Activated naive CD4-positive, alpha-beta T cell treated with anti-CD3 and anti-CD28 coated beads for 36 hours (primary cell): ENCODE results near the gene ASCC2. TPM values are rescaled to one million over a fixed set of nuclear protein-coding genes. Genes with fewer than 3 reads are reported as not detected.
"Not testable (repeated sequence)": the region's sequence is repeated elsewhere in the genome, so short reads cannot be mapped to it uniquely, and the experiment has no call there.

Experiments
- CTCF ChIA-PET: fragments of 350-600 bp; sonication (Branson Sonifier 250); formaldehyde crosslinking; loops from one replicate; lab custom pipeline; 2021; ENCODE audit warnings: antibody characterized with exemption; lab: Charles Lee
- DNase-seq: peaks from one replicate; pipeline ENCODE4 v3.0.0-alpha.2; 2020
- H3K27ac Mint-ChIP-seq: one replicate; pipeline ENCODE4 v1.8.0; 2021; ENCODE audit warnings: mild to moderate bottlenecking, mixed read lengths
- H3K27me3 Mint-ChIP-seq: one replicate; pipeline ENCODE4 v1.8.0; 2021; ENCODE audit warnings: low read depth, mixed read lengths
- H3K36me3 Mint-ChIP-seq: one replicate; pipeline ENCODE4 v1.8.0; 2021; ENCODE audit warnings: low read depth, mixed read lengths
- H3K4me1 Mint-ChIP-seq: one replicate; pipeline ENCODE4 v1.8.0; 2021; ENCODE audit warnings: low read depth, mixed read lengths
- H3K4me3 Mint-ChIP-seq: one replicate; pipeline ENCODE4 v1.8.0; 2021; ENCODE audit warnings: mild to moderate bottlenecking, moderate library complexity, mixed read lengths
- H3K9me3 Mint-ChIP-seq: one replicate; pipeline ENCODE4 v1.8.0; 2021; ENCODE audit warnings: mixed read lengths
- intact Hi-C: fragments of 100-400 bp; cut with micrococcal nuclease; formaldehyde crosslinking; loops from one replicate; pipeline ENCODE4 v1.15.1; 2023
- total RNA-seq, 2 experiments: library from RNA; stranded (reverse); gene quantifications; one replicate each; pipeline ENCODE4 v1.2.3, GENCODE V29; 2021

The ASCC2 gene
- total RNA-seq, 2 experiments from 2014 or later, result 57.6 to 60.4 TPM

DNA sequence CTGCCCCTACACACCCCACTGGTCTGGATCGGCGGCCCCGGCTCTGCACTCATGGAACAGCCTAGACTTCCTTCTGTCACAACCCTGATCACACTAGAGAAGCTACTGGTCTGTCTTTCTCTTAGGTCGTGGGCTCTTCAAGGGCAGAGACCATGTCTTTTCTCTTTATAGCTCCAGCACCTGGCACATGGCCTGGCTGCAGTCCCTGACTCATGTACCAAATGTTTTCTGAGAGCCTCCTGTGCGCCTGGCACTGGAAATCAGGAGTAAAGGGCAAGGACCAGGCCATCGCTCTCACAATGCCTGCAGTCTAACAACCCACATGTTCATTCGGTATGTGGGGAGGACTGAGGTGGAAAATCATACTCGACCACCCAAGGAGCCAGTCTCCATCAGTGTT, 7.5 kb downstream of the ASCC2 start:
- Mint-ChIP-seq H3K4me1 (peaks cover 11% of the 10 kb centered on the region), H3K4me3 (no peak overlapping the region), H3K27ac (no peak overlapping the region), H3K27me3 (no peaks in the 10 kb centered on the region), H3K36me3 (peaks cover 13% of the 10 kb centered on the region), H3K9me3 (no peaks in the 10 kb centered on the region)
- DNase-seq, result no peak
- intact Hi-C loops, result no loop called here
- CTCF ChIA-PET, result no interaction called here

DNA sequence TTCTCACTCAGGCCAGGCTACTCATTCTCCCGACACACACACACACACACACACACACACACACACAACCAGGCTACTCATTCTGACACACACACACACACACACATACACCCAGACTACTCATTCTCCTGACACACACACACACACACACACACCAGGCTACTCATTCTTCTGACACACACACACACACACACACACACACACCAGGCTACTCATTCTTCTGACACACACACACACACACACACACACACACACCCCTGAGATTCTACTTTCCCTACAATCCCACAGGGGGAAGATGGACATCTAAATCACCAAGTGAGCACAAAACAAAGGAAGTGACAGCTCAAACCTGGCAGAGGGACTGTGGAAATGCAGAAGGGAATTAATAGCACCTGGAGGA, 10.3 kb downstream of the ASCC2 start:
- H3K4me1 Mint-ChIP-seq, H3K27ac Mint-ChIP-seq, H3K4me3 Mint-ChIP-seq, H3K27me3 Mint-ChIP-seq, intact Hi-C loops, DNase-seq, H3K9me3 Mint-ChIP-seq: not testable (repeated sequence)
- H3K36me3 Mint-ChIP-seq, result peaks cover 23% of the 10 kb centered on the region
- CTCF ChIA-PET, result interaction anchor here (1.6 kb wide), 1 partner anchor 177 kb away, joined by 6 read pairs; no protein-coding TSS in a partner anchor

DNA sequence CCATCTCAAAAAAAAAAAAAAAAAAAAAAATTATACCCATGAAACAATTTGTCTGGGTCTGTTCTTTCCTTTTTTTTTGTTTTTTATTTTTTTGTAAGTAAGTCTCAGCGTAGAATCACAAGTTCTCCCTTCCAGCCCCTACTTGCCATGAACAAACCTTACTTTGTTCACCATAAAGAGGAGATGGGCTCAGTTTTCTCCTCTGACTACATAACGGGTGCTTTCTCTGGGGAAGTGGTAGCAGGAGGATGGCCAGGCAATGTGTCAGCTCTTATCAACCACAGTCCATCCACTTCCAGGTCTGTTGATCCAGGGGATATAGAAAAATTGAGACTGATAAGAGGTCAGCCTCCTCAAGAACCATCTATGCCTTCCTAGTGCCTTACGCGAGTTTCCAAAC, 11.0 kb downstream of the ASCC2 start:
- Mint-ChIP-seq H3K27ac (no peak overlapping the region), H3K4me1 (peaks cover 5% of the 10 kb centered on the region), H3K27me3 (no peaks in the 10 kb centered on the region), H3K36me3 (peaks cover 26% of the 10 kb centered on the region), H3K4me3 (no peak overlapping the region), H3K9me3 (no peaks in the 10 kb centered on the region)
- intact Hi-C loops, result no loop called here
- CTCF ChIA-PET, result interaction anchor here (1.6 kb wide), 1 partner anchor 178 kb away, joined by 6 read pairs; no protein-coding TSS in a partner anchor
- no peak for DNase-seq

DNA sequence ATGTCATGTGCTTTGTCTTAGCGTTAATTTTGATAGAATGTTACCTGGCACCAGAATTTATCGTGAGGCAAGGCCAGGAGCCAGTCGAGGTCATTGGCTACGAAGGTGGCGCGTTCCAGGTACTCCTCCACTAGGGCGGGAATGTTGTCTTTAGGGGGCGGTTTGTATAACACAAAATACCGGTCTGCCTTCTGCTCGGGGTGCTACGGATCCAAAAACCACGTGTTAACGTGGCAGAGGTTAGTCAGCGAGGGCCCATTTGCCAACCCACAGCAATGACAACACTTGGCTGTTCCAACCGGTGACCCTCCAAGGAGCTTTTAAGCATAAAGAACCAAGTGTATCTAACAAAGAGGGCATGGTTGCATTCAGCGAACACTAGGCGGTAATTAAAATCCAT, 12.5 kb downstream of the ASCC2 start:
- Mint-ChIP-seq H3K36me3 (peaks cover 34% of the 10 kb centered on the region), H3K27ac (no peak overlapping the region), H3K27me3 (no peaks in the 10 kb centered on the region), H3K9me3 (no peaks in the 10 kb centered on the region), H3K4me3 (no peak overlapping the region), H3K4me1 (peaks cover 15% of the 10 kb centered on the region)
- no peak for DNase-seq
- intact Hi-C loops, result no loop called here
- CTCF ChIA-PET, result no interaction called here

DNA sequence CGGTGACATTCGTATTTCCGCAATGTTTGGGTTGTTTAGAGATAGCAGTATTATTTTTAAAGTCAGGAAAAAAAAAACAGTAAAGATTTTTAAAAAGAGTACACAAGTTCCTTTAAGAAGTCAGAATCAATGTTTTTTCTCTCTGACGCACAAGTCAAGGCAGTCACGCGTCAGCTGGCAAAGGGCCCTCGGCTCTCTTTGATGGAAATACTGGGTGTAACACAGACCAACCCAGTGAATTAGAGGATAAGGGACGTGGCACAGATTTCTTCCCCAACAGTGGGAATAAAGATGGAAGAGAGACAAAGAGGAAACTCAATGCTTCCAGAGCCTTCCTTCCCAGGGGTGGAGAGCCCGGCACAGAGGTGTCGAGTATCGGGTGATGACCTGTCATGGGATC, 13.4 kb downstream of the ASCC2 start:
- Mint-ChIP-seq H3K36me3 (peaks cover 37% of the 10 kb centered on the region), H3K4me3 (no peak overlapping the region), H3K27ac (no peak overlapping the region), H3K27me3 (no peaks in the 10 kb centered on the region), H3K9me3 (no peaks in the 10 kb centered on the region), H3K4me1 (peaks cover 17% of the 10 kb centered on the region)
- no peak for DNase-seq
- CTCF ChIA-PET, result no interaction called here
- intact Hi-C loops, result loop anchor here (5.0 kb wide), 2 partner anchors 183 to 263 kb away; no protein-coding TSS in a partner anchor

DNA sequence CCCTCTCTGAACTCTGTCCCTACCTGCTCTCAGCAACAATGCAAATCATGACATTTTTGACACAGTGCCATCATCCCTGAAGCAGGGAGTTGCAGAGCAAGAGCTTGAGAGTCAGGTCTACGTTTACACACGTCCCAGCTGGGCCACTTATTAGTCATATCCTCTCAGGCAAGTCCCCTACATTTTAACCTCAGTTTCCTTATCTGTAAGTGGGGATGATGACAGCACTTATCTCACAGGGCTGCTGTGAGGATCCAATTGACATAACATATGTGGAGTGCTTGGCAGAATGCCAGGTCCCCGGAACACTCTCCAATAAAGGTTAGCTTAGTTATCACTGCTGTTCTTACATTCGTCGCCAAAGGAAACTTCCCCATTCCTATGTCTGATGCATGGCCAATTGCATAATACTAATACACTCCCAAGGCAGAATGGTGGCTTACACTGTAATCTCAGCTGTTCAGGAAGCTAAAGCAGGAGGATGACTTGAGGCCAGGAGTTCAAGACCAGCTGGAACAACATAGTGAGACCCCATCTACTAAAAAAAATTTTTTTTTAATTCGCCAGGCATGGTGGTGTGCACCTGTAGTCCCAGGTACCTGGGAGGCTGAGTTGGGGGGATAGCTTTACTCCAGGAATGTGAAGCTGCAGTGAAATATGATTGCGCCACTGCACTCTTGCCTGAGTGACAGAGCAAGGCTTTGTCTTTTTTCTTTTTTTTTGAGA, 16.6 kb downstream of the ASCC2 start:
- intact Hi-C loops, result loop anchor here (1.0 to 5.0 kb wide), 4 partner anchors 17 to 266 kb away; partner anchors contain the start of genes ASCC2, UQCR10 and ZMAT5

DNA sequence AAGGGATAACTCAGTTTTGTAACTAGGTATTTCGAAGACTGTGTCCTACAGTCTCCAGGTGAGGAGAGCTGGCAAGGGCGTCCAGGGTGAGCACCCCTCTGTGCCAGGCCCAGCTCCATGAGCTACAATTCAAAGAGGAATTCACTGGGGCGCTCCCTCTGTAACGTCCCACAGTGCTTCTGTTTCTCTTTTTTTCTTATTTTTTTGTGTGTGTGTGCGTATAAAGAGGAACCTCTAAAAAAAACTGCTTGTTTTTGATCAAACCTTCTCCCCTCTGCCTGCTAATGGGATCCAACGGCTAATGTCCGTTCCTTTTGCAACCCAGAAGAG, 17.1 kb downstream of the ASCC2 start:
- H3K36me3 Mint-ChIP-seq, result peaks cover 42% of the 10 kb centered on the region
- intact Hi-C loops, result loop anchor here (1.0 to 5.0 kb wide), 4 partner anchors 17 to 266 kb away; partner anchors contain the start of genes ASCC2, UQCR10 and ZMAT5
- no peak for DNase-seq
- peaks cover 15% of the 10 kb centered on the region for H3K4me1 Mint-ChIP-seq
- no peak overlapping the region for H3K4me3 Mint-ChIP-seq
- peak overlapping the region; percentile 83 for H3K27ac Mint-ChIP-seq
- CTCF ChIA-PET, result interaction anchor here (0.7 to 1.5 kb wide), 3 partner anchors 13 to 693 kb away, joined by 4 to 9 read pairs (median 6); no protein-coding TSS in a partner anchor
- H3K9me3 Mint-ChIP-seq, result no peaks in the 10 kb centered on the region
- no peaks in the 10 kb centered on the region for H3K27me3 Mint-ChIP-seq

More for the DNA sequence above, 16.6 kb downstream of the ASCC2 start:
- no peaks in the 10 kb centered on the region for H3K27me3 Mint-ChIP-seq
- H3K4me1 Mint-ChIP-seq, result peaks cover 15% of the 10 kb centered on the region
- CTCF ChIA-PET, result interaction anchor here (0.7 to 1.5 kb wide), 3 partner anchors 14 to 692 kb away, joined by 4 to 9 read pairs (median 6); no protein-coding TSS in a partner anchor
- no peak overlapping the region for H3K4me3 Mint-ChIP-seq
- peak overlapping the region; percentile 83 for H3K27ac Mint-ChIP-seq
- peak; percentile 86 for DNase-seq
- peaks cover 41% of the 10 kb centered on the region for H3K36me3 Mint-ChIP-seq
- no peaks in the 10 kb centered on the region for H3K9me3 Mint-ChIP-seq

DNA sequence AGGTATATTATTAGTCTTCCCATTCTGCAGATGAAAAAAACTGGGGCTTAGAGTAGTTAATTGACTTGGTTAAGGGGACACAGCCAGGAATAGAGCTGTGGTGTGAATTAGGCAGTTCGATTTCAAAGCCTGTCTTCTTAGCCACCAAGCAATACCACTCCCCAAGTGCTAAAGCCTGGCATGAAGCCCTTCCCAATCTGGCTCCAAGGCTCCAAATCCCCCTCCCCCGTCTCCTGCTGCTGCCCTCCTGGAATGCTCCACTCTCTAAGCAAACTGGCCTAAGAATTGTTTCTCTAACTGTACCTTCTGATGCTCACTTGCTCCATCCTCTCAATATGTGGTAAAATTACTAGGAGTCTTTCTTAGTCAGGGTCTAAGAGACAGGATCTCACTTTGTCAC, 18.6 kb downstream of the ASCC2 start:
- no peak overlapping the region for H3K27ac Mint-ChIP-seq
- CTCF ChIA-PET, result no interaction called here
- peaks cover 42% of the 10 kb centered on the region for H3K36me3 Mint-ChIP-seq
- H3K9me3 Mint-ChIP-seq, result no peaks in the 10 kb centered on the region
- H3K4me1 Mint-ChIP-seq, result peaks cover 15% of the 10 kb centered on the region
- intact Hi-C loops, result no loop called here
- no peak for DNase-seq
- no peak overlapping the region for H3K4me3 Mint-ChIP-seq
- H3K27me3 Mint-ChIP-seq, result no peaks in the 10 kb centered on the region

DNA sequence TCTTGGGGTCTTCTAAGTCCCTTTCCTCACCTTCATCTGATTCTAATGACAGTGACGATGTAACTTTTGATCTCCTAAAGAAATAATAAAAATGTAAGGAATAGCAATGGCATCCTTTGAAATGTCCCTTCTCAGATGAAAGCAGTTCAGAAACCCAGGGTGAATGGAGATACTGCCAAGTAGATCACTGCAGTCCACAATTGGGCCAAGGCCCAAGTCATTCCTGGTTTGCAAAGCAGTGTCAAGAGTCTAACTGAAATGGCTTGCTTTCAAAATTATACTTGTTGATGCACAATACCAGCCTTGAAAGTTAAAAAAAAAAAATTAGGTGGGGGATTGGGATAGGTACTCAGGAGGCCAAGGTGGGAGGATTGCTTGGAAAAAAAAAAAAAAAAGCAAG, 20.4 kb downstream of the ASCC2 start:
- H3K27me3 Mint-ChIP-seq, result no peaks in the 10 kb centered on the region
- H3K4me3 Mint-ChIP-seq, result no peak overlapping the region
- H3K27ac Mint-ChIP-seq, result no peak overlapping the region
- peaks cover 40% of the 10 kb centered on the region for H3K36me3 Mint-ChIP-seq
- H3K9me3 Mint-ChIP-seq, result no peaks in the 10 kb centered on the region
- intact Hi-C loops, result no loop called here
- CTCF ChIA-PET, result no interaction called here
- peaks cover 15% of the 10 kb centered on the region for H3K4me1 Mint-ChIP-seq
- no peak for DNase-seq

DNA sequence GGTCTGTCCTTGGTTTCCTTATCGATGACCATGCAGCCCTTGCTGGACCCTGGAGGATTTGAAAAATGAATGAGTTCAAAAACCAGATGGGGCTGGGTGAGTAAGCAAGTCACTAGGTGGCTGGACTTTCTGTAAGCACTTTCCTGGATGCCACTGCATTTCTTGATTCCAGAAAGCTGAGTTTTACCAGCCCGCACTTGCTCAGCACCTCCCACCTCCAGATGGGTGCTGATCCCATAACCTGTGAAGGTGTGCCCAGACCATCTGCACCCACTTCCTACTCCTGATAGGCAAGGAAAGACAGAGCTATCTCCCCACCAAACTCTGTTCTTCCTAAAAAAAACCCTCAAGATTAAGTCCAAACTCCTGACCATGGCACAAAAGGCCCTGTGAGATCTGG, 21.1 kb downstream of the ASCC2 start:
- Mint-ChIP-seq H3K27ac (no peak overlapping the region), H3K4me3 (no peak overlapping the region), H3K27me3 (no peaks in the 10 kb centered on the region), H3K36me3 (peaks cover 40% of the 10 kb centered on the region), H3K9me3 (no peaks in the 10 kb centered on the region), H3K4me1 (peaks cover 11% of the 10 kb centered on the region)
- CTCF ChIA-PET, result no interaction called here
- intact Hi-C loops, result no loop called here
- no peak for DNase-seq

DNA sequence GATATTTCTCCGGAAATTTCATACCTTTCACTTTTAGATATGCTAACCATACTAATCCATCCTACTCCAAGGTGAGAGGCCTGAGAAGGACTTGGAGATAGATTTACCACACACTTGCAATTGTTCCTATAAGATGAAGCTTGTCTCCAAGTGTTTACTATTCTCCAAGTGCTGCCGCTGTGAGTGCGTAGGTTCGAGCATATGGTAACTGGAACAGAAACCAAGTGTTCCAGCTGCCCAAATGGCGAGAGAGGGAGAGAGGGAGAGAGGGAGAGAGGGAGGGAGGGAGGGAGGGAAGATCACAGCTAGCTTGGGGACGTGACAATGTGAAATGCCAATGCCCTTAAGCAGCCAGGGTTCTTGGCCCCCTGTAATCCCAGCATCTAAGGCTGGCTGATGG, 21.5 kb downstream of the ASCC2 start:
- intact Hi-C loops, result no loop called here
- H3K4me3 Mint-ChIP-seq, result no peak overlapping the region
- peaks cover 9% of the 10 kb centered on the region for H3K4me1 Mint-ChIP-seq
- no peak overlapping the region for H3K27ac Mint-ChIP-seq
- DNase-seq, result no peak
- no peaks in the 10 kb centered on the region for H3K27me3 Mint-ChIP-seq
- H3K36me3 Mint-ChIP-seq, result peaks cover 39% of the 10 kb centered on the region
- H3K9me3 Mint-ChIP-seq, result no peaks in the 10 kb centered on the region
- CTCF ChIA-PET, result no interaction called here

DNA sequence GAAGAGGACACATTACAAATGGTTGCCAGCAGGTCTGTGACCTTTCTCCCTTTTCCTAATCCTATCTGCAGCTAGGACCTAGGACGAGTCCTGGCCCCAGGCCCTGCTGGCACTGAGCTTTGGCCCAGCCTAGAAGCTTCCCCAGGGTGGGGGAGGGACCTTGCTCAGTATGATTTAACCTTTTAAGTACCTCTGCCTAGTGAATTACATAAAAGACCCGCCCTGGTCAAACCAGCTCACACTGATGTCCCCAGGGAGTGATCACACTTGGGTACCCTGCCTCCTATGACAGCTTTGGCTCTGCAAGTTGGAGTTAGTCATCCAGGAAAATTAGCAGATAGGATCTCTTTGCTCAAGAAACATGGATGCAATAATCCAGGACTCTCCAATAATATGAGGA, 21.9 kb downstream of the ASCC2 start:
- H3K27me3 Mint-ChIP-seq, result no peaks in the 10 kb centered on the region
- H3K36me3 Mint-ChIP-seq, result peaks cover 36% of the 10 kb centered on the region
- peaks cover 5% of the 10 kb centered on the region for H3K4me1 Mint-ChIP-seq
- H3K27ac Mint-ChIP-seq, result no peak overlapping the region
- H3K4me3 Mint-ChIP-seq, result no peak overlapping the region
- intact Hi-C loops, result no loop called here
- DNase-seq, result no peak
- no peaks in the 10 kb centered on the region for H3K9me3 Mint-ChIP-seq
- CTCF ChIA-PET, result no interaction called here

DNA sequence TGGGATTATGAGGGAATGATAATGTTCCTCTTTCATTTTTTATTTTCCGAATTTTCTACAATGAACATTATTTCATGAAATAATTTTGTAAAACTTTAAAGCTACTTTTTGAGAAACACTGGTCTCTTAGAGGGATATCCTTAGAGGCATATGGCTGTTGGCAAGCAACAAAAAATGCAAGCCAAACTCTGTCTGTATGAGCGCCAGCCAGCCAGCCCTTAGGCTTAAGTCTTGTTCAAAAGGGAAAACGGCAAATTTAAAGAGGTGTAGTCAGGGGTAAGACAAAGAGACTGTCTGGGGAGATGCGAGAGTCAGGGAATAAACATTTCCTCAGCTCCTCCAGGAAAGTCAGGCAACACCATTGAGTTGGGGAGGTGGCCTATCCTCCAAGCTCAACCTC, 22.5 kb downstream of the ASCC2 start:
- Mint-ChIP-seq H3K4me1 (peaks cover 2% of the 10 kb centered on the region), H3K27me3 (no peaks in the 10 kb centered on the region)
- CTCF ChIA-PET, result no interaction called here

More for the DNA sequence above, 22.5 kb downstream of the ASCC2 start:
- Mint-ChIP-seq H3K27ac (no peak overlapping the region), H3K36me3 (peaks cover 35% of the 10 kb centered on the region), H3K4me3 (no peak overlapping the region), H3K9me3 (no peaks in the 10 kb centered on the region)
- intact Hi-C loops, result no loop called here
- no peak for DNase-seq
